IMR-90 (cell line): ENCODE results near the gene DDX24. TPM values are rescaled to one million over a fixed set of nuclear protein-coding genes. Genes with fewer than 3 reads are reported as not detected.

Source experiments
- ATAC-seq: fragments of 200-7000 bp; cut with Tn5 transposase; 2 replicates; pipeline ENCODE4 v1.9.1; 2020; ENCODE audit warnings: low read depth, mild to moderate bottlenecking, moderate library complexity
- BruUV-seq: library from RNA; stranded (reverse); fragments of 400-500 nt; replicated peaks from 2 replicates; lab custom pipeline; 2021; lab: Mats Ljungman, UMichigan
- CTCF ChIA-PET: fragments of 300-600 bp; formaldehyde crosslinking; extraction: SDS; loops from one replicate; lab custom pipeline; 2021; ENCODE audit warnings: antibody characterized with exemption; lab: Yijun Ruan, JAX
- POLR2A ChIA-PET: fragments of 300-600 bp; sonication (Branson Sonifier 250); formaldehyde crosslinking; loops from one replicate; lab custom pipeline; 2022; ENCODE audit warnings: antibody characterized with exemption; ENCODE audit not compliant: unreplicated experiment; lab: Charles Lee
- DNase-seq: peaks from one replicate; pipeline ENCODE4 v3.0.0; 2013
- H2AFZ ChIP-seq: replicated peaks from 2 replicates; pipeline ENCODE3; 2013; ENCODE audit warnings: low read length, mild to moderate bottlenecking; ENCODE audit not compliant: poor library complexity
- H2AK5ac ChIP-seq: 2 replicates; pipeline ENCODE4 v1.6.1; 2013; ENCODE audit warnings: low read depth, low read length, inconsistent platforms
- H2AK9ac ChIP-seq: replicated peaks from 2 replicates; pipeline ENCODE3; 2013; ENCODE audit warnings: mild to moderate bottlenecking, low read depth, low read length, moderate library complexity; ENCODE audit not compliant: poor library complexity
- H2BK120ac ChIP-seq: 2 replicates; pipeline ENCODE4 v1.6.1; 2013; ENCODE audit warnings: low read depth, low read length, inconsistent platforms
- H2BK15ac ChIP-seq: 3 replicates; pipeline ENCODE4 v1.6.1; 2013; ENCODE audit warnings: low read depth, low read length, inconsistent platforms
- H2BK20ac ChIP-seq: 2 replicates; pipeline ENCODE4 v1.6.1; 2013; ENCODE audit warnings: low read depth, mild to moderate bottlenecking, inconsistent platforms, low read length, moderate library complexity
- H2BK5ac ChIP-seq: 2 replicates; pipeline ENCODE4 v1.6.1; 2013; ENCODE audit warnings: mild to moderate bottlenecking, low read depth, low read length, inconsistent platforms; ENCODE audit not compliant: poor library complexity, severe bottlenecking
- H3K14ac ChIP-seq: replicated peaks from 2 replicates; pipeline ENCODE4 v1.6.1; 2013; ENCODE audit warnings: low read depth, low read length, inconsistent platforms
- H3K18ac ChIP-seq: 2 replicates; pipeline ENCODE4 v1.6.1; 2013; ENCODE audit warnings: low read depth, low read length, control low read depth
- H3K23ac ChIP-seq: 2 replicates; pipeline ENCODE4 v1.6.1; 2013; ENCODE audit warnings: low read depth, low read length, inconsistent platforms
- H3K27ac ChIP-seq: 2 replicates; pipeline ENCODE4 v1.5.1; 2013; ENCODE audit warnings: mild to moderate bottlenecking, control low read depth, low read length; ENCODE audit not compliant: insufficient read depth
- H3K27me3 ChIP-seq: 2 replicates; pipeline ENCODE4 v1.6.1; 2013; ENCODE audit warnings: low read length; ENCODE audit not compliant: control insufficient read depth, insufficient read depth
- H3K36me3 ChIP-seq: 2 replicates; pipeline ENCODE4 v1.6.1; 2013; ENCODE audit warnings: low read length, mixed read lengths; ENCODE audit not compliant: control insufficient read depth, insufficient read depth
- H3K4ac ChIP-seq: 2 replicates; pipeline ENCODE4 v1.6.1; 2013; ENCODE audit warnings: low read depth, low read length, inconsistent platforms
- H3K4me1 ChIP-seq: 2 replicates; pipeline ENCODE4 v1.6.1; 2013; ENCODE audit warnings: low read length, mixed read lengths; ENCODE audit not compliant: control insufficient read depth, insufficient read depth
- H3K4me2 ChIP-seq: 2 replicates; pipeline ENCODE4 v1.6.1; 2013; ENCODE audit warnings: low read depth, mild to moderate bottlenecking, control low read depth, low read length, moderate library complexity
- H3K4me3 ChIP-seq: 2 replicates; pipeline ENCODE4 v1.5.1; 2013; ENCODE audit warnings: low read depth, mild to moderate bottlenecking, control low read depth, low read length, moderate library complexity; ENCODE audit not compliant: insufficient read depth
- H3K56ac ChIP-seq: 2 replicates; pipeline ENCODE4 v1.6.1; 2013; ENCODE audit warnings: low read length, inconsistent platforms; ENCODE audit not compliant: insufficient read depth; ENCODE audit errors: extremely low read depth
- H3K79me1 ChIP-seq, 2 experiments: 2 replicates each; pipeline ENCODE4 v1.6.1; 2013; ENCODE audit warnings: low read length in 2 of 2, inconsistent platforms in 1 of 2, low read depth in 1 of 2
- H3K9ac ChIP-seq: 2 replicates; pipeline ENCODE4 v1.6.1; 2013; ENCODE audit warnings: low read depth, low read length, control low read depth
- H3K9me1 ChIP-seq: 2 replicates; pipeline ENCODE4 v1.6.1; 2013; ENCODE audit warnings: low read length, inconsistent platforms; ENCODE audit not compliant: insufficient read depth
- H3K9me3 ChIP-seq: 2 replicates; pipeline ENCODE4 v1.6.1; 2013; ENCODE audit warnings: low read length; ENCODE audit not compliant: control insufficient read depth, insufficient read depth
- H4K20me1 ChIP-seq: 2 replicates; pipeline ENCODE4 v1.6.1; 2013; ENCODE audit warnings: low read length, inconsistent platforms; ENCODE audit not compliant: insufficient read depth
- H4K5ac ChIP-seq: 2 replicates; pipeline ENCODE4 v1.6.1; 2013; ENCODE audit warnings: mild to moderate bottlenecking, low read depth, low read length, control low read depth
- H4K8ac ChIP-seq, 2 experiments: 2 replicates each; pipeline ENCODE4 v1.6.1; 2013; ENCODE audit warnings: low read depth in 2 of 2, low read length in 2 of 2, control low read depth in 1 of 2, inconsistent platforms in 1 of 2
- H4K91ac ChIP-seq: 2 replicates; pipeline ENCODE4 v1.6.1; 2013; ENCODE audit warnings: low read depth, low read length, inconsistent platforms; ENCODE audit not compliant: insufficient read depth
- CEBPB ChIP-seq: IDR thresholded peaks from 2 replicates; pipeline ENCODE4 v1.6.1; 2012; ENCODE audit warnings: low read depth, low read length, improper control_type of control experiment
- CHD1 ChIP-seq: IDR thresholded peaks from 2 replicates; pipeline ENCODE4 v1.6.1; 2012; ENCODE audit warnings: low read depth, low read length, improper control_type of control experiment
- MAFK ChIP-seq: IDR thresholded peaks from 2 replicates; pipeline ENCODE4 v1.6.1; 2012; ENCODE audit warnings: low read depth, low read length, improper control_type of control experiment
- WGBS, 2 experiments: methylation state at CpG; one replicate each; pipeline versions ENCODE4 v1.1.5 to v1.1.7; 2013; ENCODE audit warnings: missing lambda C conversion rate in 2 of 2; ENCODE audit not compliant: insufficient read length in 1 of 2; ENCODE audit errors: extremely low coverage in 2 of 2; 5-methylcytosine and 5-hydroxymethylcytosine counted together
- dilution Hi-C: fragments of 300-500 bp; cut with HindIII; formaldehyde crosslinking; loops from one replicate; pipeline ENCODE4 v1.14.3; 2018; ENCODE audit warnings: low sequenced_read_pairs; ENCODE audit not compliant: unreplicated experiment
- in situ Hi-C: fragments of 300-500 bp; cut with MboI; formaldehyde crosslinking; loops from 3 replicates; pipeline ENCODE4 v1.14.3; 2019; ENCODE audit warnings: low sequenced_read_pairs, inconsistent platforms, mixed read lengths
- intact Hi-C: fragments of 100-400 bp; cut with micrococcal nuclease; formaldehyde crosslinking; loops from 2 replicates; pipeline ENCODE4 v1.10.0; 2022
- polyA plus RNA-seq, 3 experiments: library from polyadenylated mRNA; depleted of rRNA; stranded (reverse); fragments of >200 nt; gene quantifications; 2 replicates each; pipeline ENCODE4 v1.2.3, GENCODE V29; 2012; ENCODE audit warnings: low replicate concordance in 1 of 3
- total RNA-seq: library from RNA; depleted of rRNA; stranded (reverse); fragments of >200 nt; gene quantifications from 2 replicates; pipeline ENCODE4 v1.2.3, GENCODE V29; 2012

Gene DDX24
- total and polyA plus RNA-seq, 2 of the 4 experiments (the other 2 are of a cell fraction): 134 to 155 TPM

GRCh38 chr14:94021001-94021400 lies 60.0 kb downstream of the DDX24 start:
- no peaks in the 10 kb centered on the region for H3K4me1 ChIP-seq
- H2BK5ac ChIP-seq: no peak overlapping the region
- BruUV-seq: no TSS peak
- no peak for TF ChIP-seq CHD1
- TF ChIP-seq CEBPB: no peak
- TF ChIP-seq MAFK: no peak
- H2AK5ac ChIP-seq: no peak overlapping the region
- H2AK9ac ChIP-seq: no peak overlapping the region
- H2AFZ ChIP-seq: no peak overlapping the region
- no CpG with 5 or more reads among the region's 2 CpGs for WGBS, 2 experiments
- H4K91ac ChIP-seq: no peak overlapping the region
- no peak overlapping the region for H3K27ac ChIP-seq
- in situ Hi-C loops: no loop called here
- no peak overlapping the region for H3K4me3 ChIP-seq
- H3K36me3 ChIP-seq: no peaks in the 10 kb centered on the region
- ATAC-seq: no peak
- no peaks in the 10 kb centered on the region for H3K9me3 ChIP-seq
- no peak overlapping the region for H4K5ac ChIP-seq
- ChIA-PET CTCF (no interaction called here), POLR2A (no interaction called here)
- H3K9ac ChIP-seq: no peak overlapping the region
- intact Hi-C loops: no loop called here
- dilution Hi-C loops: no loop called here
- no peak overlapping the region for H3K23ac ChIP-seq
- H3K79me1 ChIP-seq: no peaks in the 10 kb centered on the region
- H3K18ac ChIP-seq: no peak overlapping the region
- no peak overlapping the region for H3K4me2 ChIP-seq
- no peak overlapping the region for H4K8ac ChIP-seq
- DNase-seq: peak; percentile 11
- H2BK15ac ChIP-seq: no peak overlapping the region
- H3K14ac ChIP-seq: no peak overlapping the region
- no peaks in the 10 kb centered on the region for H3K9me1 ChIP-seq
- H3K56ac ChIP-seq: no peak overlapping the region
- peaks cover 20% of the 10 kb centered on the region for H3K27me3 ChIP-seq
- no peak overlapping the region for H2BK20ac ChIP-seq
- H3K4ac ChIP-seq: no peak overlapping the region
- no peak overlapping the region for H2BK120ac ChIP-seq
- H4K20me1 ChIP-seq: no peaks in the 10 kb centered on the region
